Hepatocyte (in vitro differentiated cells): ENCODE results near the gene FSTL3. TPM values are rescaled to one million over a fixed set of nuclear protein-coding genes. Genes with fewer than 3 reads are reported as not detected.
A peak's percentile ranks its signal among the peaks of the same experiment; 100 is the strongest.
"Not testable (repeated sequence)": the region's sequence is repeated elsewhere in the genome, so short reads cannot be mapped to it uniquely, and the experiment has no call there.

Experiments used
- DNase-seq: peaks from one replicate; pipeline ENCODE4 v3.0.0-alpha.2; 2016; ENCODE audit warnings: low spot score
- H2AFZ ChIP-seq: fragments of 200-600 bp; sonication (generic); 2 replicates; pipeline ENCODE4 v1.6.0; 2016; ENCODE audit warnings: antibody characterized with exemption, mild to moderate bottlenecking
- H3K27ac ChIP-seq: fragments of 200-600 bp; sonication (generic); 2 replicates; pipeline ENCODE4 v1.5.1; 2016; ENCODE audit warnings: mild to moderate bottlenecking
- H3K27me3 ChIP-seq: fragments of 200-600 bp; sonication (generic); 2 replicates; pipeline ENCODE4 v1.6.1; 2016
- H3K36me3 ChIP-seq: fragments of 200-600 bp; sonication (generic); replicated peaks from 2 replicates; pipeline ENCODE4 v1.5.1; 2016; ENCODE audit warnings: low read depth; ENCODE audit not compliant: insufficient read depth
- H3K4me1 ChIP-seq: fragments of 200-600 bp; sonication (generic); 2 replicates; pipeline ENCODE4 v1.5.1; 2016; ENCODE audit warnings: mild to moderate bottlenecking, moderate library complexity; ENCODE audit not compliant: insufficient read depth
- H3K4me2 ChIP-seq: fragments of 200-600 bp; sonication (generic); 2 replicates; pipeline ENCODE4 v1.6.0; 2016
- H3K4me3 ChIP-seq: fragments of 200-600 bp; sonication (generic); 2 replicates; pipeline ENCODE4 v1.5.1; 2016; ENCODE audit warnings: mild to moderate bottlenecking
- H3K79me2 ChIP-seq: fragments of 200-600 bp; sonication (generic); 2 replicates; pipeline ENCODE4 v1.6.0; 2017; ENCODE audit warnings: mild to moderate bottlenecking
- H3K9me2 ChIP-seq: fragments of 200-600 bp; sonication (generic); replicated peaks from 2 replicates; pipeline ENCODE4 v1.6.0; 2017; ENCODE audit warnings: mild to moderate bottlenecking; ENCODE audit not compliant: insufficient read depth
- H3K9me3 ChIP-seq: fragments of 200-600 bp; sonication (generic); 2 replicates; pipeline ENCODE4 v1.5.1; 2016; ENCODE audit warnings: low read depth, mild to moderate bottlenecking
- H4K20me1 ChIP-seq: fragments of 200-600 bp; sonication (generic); 2 replicates; pipeline ENCODE4 v1.6.0; 2016; ENCODE audit warnings: mild to moderate bottlenecking; ENCODE audit not compliant: insufficient read depth, poor library complexity, severe bottlenecking
- CTCF ChIP-seq: fragments of 200-600 bp; sonication (generic); IDR thresholded peaks from 2 replicates; pipeline ENCODE4 v1.5.1; 2016; ENCODE audit warnings: antibody characterized with exemption, mild to moderate bottlenecking; ENCODE audit not compliant: poor library complexity
- EZH2 ChIP-seq: fragments of 200-600 bp; sonication (generic); IDR thresholded peaks from 2 replicates; pipeline ENCODE4 v1.6.1; 2016; ENCODE audit warnings: antibody characterized with exemption, mild to moderate bottlenecking, borderline replicate concordance
- EZH2phosphoT487 ChIP-seq: fragments of 200-600 bp; sonication (generic); IDR thresholded peaks from one replicate; pipeline ENCODE4 v1.6.1; 2018; ENCODE audit warnings: antibody characterized with exemption, mild to moderate bottlenecking, low read depth, moderate library complexity; ENCODE audit not compliant: unreplicated experiment, severe bottlenecking
- WGBS: methylation state at CpG from one replicate; pipeline ENCODE4 v1.1.6; 2016; ENCODE audit warnings: low lambda C conversion rate; ENCODE audit errors: missing lambda C conversion rate; 5-methylcytosine and 5-hydroxymethylcytosine counted together
- polyA plus RNA-seq: library from polyadenylated mRNA; unstranded; fragments of >200 nt; fragmentation: Nextera tagmentation; extraction: Ambion mirVana; gene quantifications from 2 replicates; pipeline ENCODE4 v1.2.1, GENCODE V29; 2016
- total RNA-seq: library from RNA; depleted of rRNA; stranded (reverse); fragments of >200 nt; gene quantifications from 2 replicates; pipeline ENCODE4 v1.2.3, GENCODE V29; 2014

FSTL3 gene
- total and polyA plus RNA-seq, 2 experiments from 2014 or later = 131 to 171 TPM

GRCh38 chr19:702847-703246 is 26.7 kb downstream of the FSTL3 start:
- H4K20me1 ChIP-seq, H3K4me3 ChIP-seq, H3K4me2 ChIP-seq, H3K27me3 ChIP-seq, DNase-seq, H3K9me2 ChIP-seq, H3K4me1 ChIP-seq, H3K27ac ChIP-seq, H2AFZ ChIP-seq, H3K79me2 ChIP-seq, H3K36me3 ChIP-seq, H3K9me3 ChIP-seq: not testable (repeated sequence)
- 85% methylated on average over 6 of the region's 6 CpGs for WGBS

- peaks cover 3% of the 10 kb centered on the region for H3K4me1 ChIP-seq
- H3K4me2 ChIP-seq = peak overlapping the region; percentile 56
- no peak overlapping the region for H3K27ac ChIP-seq
- no peak for DNase-seq
- no peaks in the 10 kb centered on the region for H4K20me1 ChIP-seq
- TF ChIP-seq EZH2 (no peak), EZH2phosphoT487 (no peak), CTCF (no peak)
- no peaks in the 10 kb centered on the region for H3K36me3 ChIP-seq
- no peaks in the 10 kb centered on the region for H3K9me2 ChIP-seq
- H3K27me3 ChIP-seq = no peaks in the 10 kb centered on the region
- H2AFZ ChIP-seq = no peak overlapping the region
- 68% methylated on average over 3 of the region's 4 CpGs for WGBS
- no peak overlapping the region for H3K4me3 ChIP-seq
- H3K9me3 ChIP-seq = no peaks in the 10 kb centered on the region
- H3K79me2 ChIP-seq = no peaks in the 10 kb centered on the region
Observed at GRCh38 chr19:703329-703650, 27.1 kb downstream of the FSTL3 start.

GRCh38 chr19:703651-704446 is 27.7 kb downstream of the FSTL3 start:
- H3K9me2 ChIP-seq = no peaks in the 10 kb centered on the region
- H3K4me3 ChIP-seq = no peak overlapping the region
- H4K20me1 ChIP-seq = no peaks in the 10 kb centered on the region
- H3K9me3 ChIP-seq = no peaks in the 10 kb centered on the region
- TF ChIP-seq EZH2phosphoT487 (no peak), CTCF (no peak), EZH2 (no peak)
- H3K27me3 ChIP-seq = no peaks in the 10 kb centered on the region
- WGBS = 23% methylated on average over 27 of the region's 50 CpGs
- no peak overlapping the region for H2AFZ ChIP-seq
- peaks cover 5% of the 10 kb centered on the region for H3K4me1 ChIP-seq
- H3K36me3 ChIP-seq = no peaks in the 10 kb centered on the region
- DNase-seq = peak; percentile 80
- H3K27ac ChIP-seq = no peak overlapping the region
- no peaks in the 10 kb centered on the region for H3K79me2 ChIP-seq
- H3K4me2 ChIP-seq = peak overlapping the region; percentile 56

DNA sequence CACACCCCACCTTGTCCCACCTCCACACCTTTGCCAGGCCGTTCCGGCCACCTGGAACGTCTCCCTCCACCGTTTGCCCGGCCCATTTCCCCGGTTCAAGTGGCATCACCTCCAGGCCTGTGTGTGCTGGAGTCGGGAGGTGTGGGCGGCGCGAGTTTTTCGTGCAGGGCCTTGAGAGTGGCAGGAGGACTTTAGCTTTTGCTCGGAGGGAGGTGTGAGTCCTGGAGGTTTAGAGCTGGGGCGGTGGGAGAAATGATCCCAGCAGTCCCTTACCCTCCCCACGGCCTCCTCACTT is 28.2 kb downstream of the FSTL3 start:
- no peaks in the 10 kb centered on the region for H3K9me2 ChIP-seq
- no peaks in the 10 kb centered on the region for H3K36me3 ChIP-seq
- H3K27me3 ChIP-seq = no peaks in the 10 kb centered on the region
- H3K4me2 ChIP-seq = no peak overlapping the region
- no peak overlapping the region for H3K4me3 ChIP-seq
- no peak for DNase-seq
- H3K9me3 ChIP-seq = no peaks in the 10 kb centered on the region
- TF ChIP-seq CTCF = no peak
- no peak for TF ChIP-seq EZH2phosphoT487
- no peaks in the 10 kb centered on the region for H4K20me1 ChIP-seq
- 64% methylated on average over 14 of the region's 14 CpGs for WGBS
- peaks cover 5% of the 10 kb centered on the region for H3K4me1 ChIP-seq
- H3K27ac ChIP-seq = no peak overlapping the region
- H2AFZ ChIP-seq = no peak overlapping the region
- peaks cover 5% of the 10 kb centered on the region for H3K79me2 ChIP-seq
